Endodermal cell (in vitro differentiated cells): ENCODE data around the gene SEPTIN11. TPM values are rescaled to one million over a fixed set of nuclear protein-coding genes. Genes with fewer than 3 reads are reported as not detected.

Experiments used
- DNase-seq: peaks from one replicate; pipeline ENCODE4 v3.0.0-alpha.2; 2017
- H3K27ac ChIP-seq: 2 replicates; pipeline ENCODE4 v1.5.1; 2013; ENCODE audit warnings: mild to moderate bottlenecking, low read depth, low read length, moderate library complexity
- H3K27me3 ChIP-seq: 2 replicates; pipeline ENCODE4 v1.6.1; 2013; ENCODE audit warnings: mild to moderate bottlenecking, low read length, moderate library complexity; ENCODE audit not compliant: insufficient read depth, control insufficient read depth, poor library complexity, severe bottlenecking
- H3K36me3 ChIP-seq: 2 replicates; pipeline ENCODE4 v1.7.0; 2013; ENCODE audit warnings: mild to moderate bottlenecking, low read length, moderate library complexity; ENCODE audit not compliant: control insufficient read depth, insufficient read depth
- H3K4me1 ChIP-seq: one replicate; pipeline ENCODE4 v1.7.0; 2013; ENCODE audit warnings: low read length; ENCODE audit not compliant: control insufficient read depth, insufficient read depth
- H3K4me3 ChIP-seq: 2 replicates; pipeline ENCODE4 v1.5.1; 2013; ENCODE audit warnings: mild to moderate bottlenecking, low read length, moderate library complexity
- H3K9ac ChIP-seq: 2 replicates; pipeline ENCODE4 v1.6.1; 2013; ENCODE audit warnings: mild to moderate bottlenecking, low read length, moderate library complexity; ENCODE audit not compliant: poor library complexity, severe bottlenecking; ENCODE audit errors: extremely low read depth
- H3K9me3 ChIP-seq: 2 replicates; pipeline ENCODE4 v1.6.1; 2013; ENCODE audit warnings: mild to moderate bottlenecking, low read length, moderate library complexity; ENCODE audit not compliant: control insufficient read depth
- H3K27ac Mint-ChIP-seq: 2 replicates; pipeline ENCODE4 v1.8.0; 2020; ENCODE audit warnings: mixed read lengths
- H3K27me3 Mint-ChIP-seq: 2 replicates; pipeline ENCODE4 v1.8.0; 2021; ENCODE audit warnings: mild to moderate bottlenecking, mixed read lengths; ENCODE audit not compliant: insufficient read depth
- H3K36me3 Mint-ChIP-seq: 2 replicates; pipeline ENCODE4 v1.8.0; 2020; ENCODE audit warnings: low read depth, mixed read lengths
- H3K4me1 Mint-ChIP-seq: 2 replicates; pipeline ENCODE4 v1.8.0; 2020; ENCODE audit warnings: mixed read lengths
- H3K4me3 Mint-ChIP-seq: 2 replicates; pipeline ENCODE4 v1.8.0; 2020; ENCODE audit warnings: mild to moderate bottlenecking, moderate library complexity, mixed read lengths
- H3K9me3 Mint-ChIP-seq: 2 replicates; pipeline ENCODE4 v1.8.0; 2020; ENCODE audit warnings: mild to moderate bottlenecking, mixed read lengths
- CTCF ChIP-seq: fragments of 200-600 bp; sonication (generic); conservative IDR thresholded peaks from 2 replicates; pipeline ENCODE4 v1.5.0; 2021; ENCODE audit warnings: antibody characterized with exemption, mild to moderate bottlenecking
- WGBS, 2 experiments: methylation state at CpG; one replicate each; pipeline versions ENCODE4 v1.1.5 to v1.1.7; 2013; ENCODE audit warnings: missing lambda C conversion rate in 2 of 2, mixed read lengths in 1 of 2; ENCODE audit not compliant: insufficient coverage in 1 of 2, insufficient read length in 1 of 2; 5-methylcytosine and 5-hydroxymethylcytosine counted together
- total RNA-seq, 2 donors: library from RNA; stranded (reverse); fragmentation: NEBNext Ultra II Directional in 1 of 2; extraction: Animal tissue kit (Norgen Biotek cat#: 25700) in 1 of 2; gene quantifications; 2 replicates in 1 of 2; 3 replicates in 1 of 2; pipeline ENCODE4 v1.2.1, GENCODE V29; 2021

SEPTIN11 gene
- total RNA-seq, 2 donors from 2014 or later, result 102 to 116 TPM

GRCh38 chr4:76990288-76991080, 40.9 kb downstream of the SEPTIN11 start:
- H3K27me3 ChIP-seq, result no peaks in the 10 kb centered on the region
- peaks cover 10% of the 10 kb centered on the region for H3K9me3 Mint-ChIP-seq
- H3K4me1 Mint-ChIP-seq, result peaks cover 27% of the 10 kb centered on the region
- H3K9ac ChIP-seq, result no peak overlapping the region
- peaks cover 2% of the 10 kb centered on the region for H3K4me1 ChIP-seq
- H3K36me3 ChIP-seq, result peaks cover 26% of the 10 kb centered on the region
- H3K4me3 ChIP-seq, result no peak overlapping the region
- WGBS, 2 experiments, result 93 to 96% methylated on average over 9 to 12 of the region's 12 CpGs
- no peak overlapping the region for H3K27ac ChIP-seq
- H3K36me3 Mint-ChIP-seq, result peaks cover 13% of the 10 kb centered on the region
- peak; percentile 37 for TF ChIP-seq CTCF
- H3K27me3 Mint-ChIP-seq, result no peaks in the 10 kb centered on the region
- no peak for DNase-seq
- no peak overlapping the region for H3K4me3 Mint-ChIP-seq
- H3K9me3 ChIP-seq, result peaks cover 8% of the 10 kb centered on the region
- H3K27ac Mint-ChIP-seq, result no peak overlapping the region

GRCh38 chr4:76991161-76991660, 41.7 kb downstream of the SEPTIN11 start:
- no peak overlapping the region for H3K27ac Mint-ChIP-seq
- no peaks in the 10 kb centered on the region for H3K27me3 Mint-ChIP-seq
- Histone ChIP-seq H3K4me3 (no peak overlapping the region), H3K9me3 (peaks cover 8% of the 10 kb centered on the region), H3K27me3 (no peaks in the 10 kb centered on the region), H3K36me3 (peaks cover 33% of the 10 kb centered on the region), H3K9ac (no peak overlapping the region), H3K4me1 (peaks cover 2% of the 10 kb centered on the region), H3K27ac (no peak overlapping the region)
- H3K4me1 Mint-ChIP-seq, result peaks cover 20% of the 10 kb centered on the region
- WGBS, 2 experiments, result no CpG with 5 or more reads among the region's 1 CpG
- DNase-seq, result no peak
- H3K4me3 Mint-ChIP-seq, result no peak overlapping the region
- TF ChIP-seq CTCF, result no peak
- peaks cover 18% of the 10 kb centered on the region for H3K36me3 Mint-ChIP-seq
- H3K9me3 Mint-ChIP-seq, result peaks cover 10% of the 10 kb centered on the region

GRCh38 chr4:76993787-76994641, 44.5 kb downstream of the SEPTIN11 start:
- Mint-ChIP-seq H3K9me3 (peaks cover 10% of the 10 kb centered on the region), H3K27me3 (no peaks in the 10 kb centered on the region), H3K36me3 (peaks cover 44% of the 10 kb centered on the region), H3K4me1 (peaks cover 6% of the 10 kb centered on the region), H3K4me3 (no peak overlapping the region), H3K27ac (no peak overlapping the region)
- Histone ChIP-seq H3K36me3 (peaks cover 48% of the 10 kb centered on the region), H3K27me3 (no peaks in the 10 kb centered on the region), H3K4me1 (no peaks in the 10 kb centered on the region), H3K9me3 (peaks cover 13% of the 10 kb centered on the region), H3K4me3 (no peak overlapping the region), H3K27ac (no peak overlapping the region), H3K9ac (no peak overlapping the region)
- no peak for DNase-seq
- 82 to 86% methylated on average over 5 to 10 of the region's 10 CpGs for WGBS, 2 experiments
- TF ChIP-seq CTCF, result no peak
